HEK293 (cell line): ENCODE results near the gene TCERG1L.

ENCODE experiments used
- HOXC10 ChIP-seq: sonication (generic); formaldehyde crosslinking; IDR thresholded peaks from 2 replicates; pipeline ENCODE4 v1.8.1; 2023; ENCODE audit warnings: mild to moderate bottlenecking, missing genetic modification reagents
- KLF1 ChIP-seq: fragments of 450-650 bp; formaldehyde crosslinking; IDR thresholded peaks from 2 replicates; pipeline ENCODE4 v1.5.1; 2016; ENCODE audit warnings: missing biosample characterization, missing genetic modification characterization
- WT1 ChIP-seq: fragments of 450-650 bp; formaldehyde crosslinking; IDR thresholded peaks from 2 replicates; pipeline ENCODE4 v1.5.1; 2016; ENCODE audit warnings: missing biosample characterization, missing genetic modification characterization
- ZNF175 ChIP-seq: fragments of 450-650 bp; formaldehyde crosslinking; IDR thresholded peaks from 2 replicates; pipeline ENCODE4 v1.5.1; 2016; ENCODE audit warnings: missing biosample characterization, missing genetic modification characterization
- ZNF335 ChIP-seq: fragments of 450-650 bp; formaldehyde crosslinking; conservative IDR thresholded peaks from 2 replicates; pipeline ENCODE4 v1.5.1; 2016; ENCODE audit warnings: missing biosample characterization, missing genetic modification characterization
- ZNF341 ChIP-seq: fragments of 450-650 bp; formaldehyde crosslinking; IDR thresholded peaks from 2 replicates; pipeline ENCODE4; 2016; ENCODE audit warnings: low read depth, missing biosample characterization, missing genetic modification characterization
- ZNF768 ChIP-seq: fragments of 450-650 bp; formaldehyde crosslinking; IDR thresholded peaks from 2 replicates; pipeline ENCODE4 v1.5.1; 2018; ENCODE audit warnings: missing biosample characterization, mild to moderate bottlenecking, missing genetic modification characterization
- TF ChIP-seq, protein P1 (sequence below): fragments of 450-650 bp; formaldehyde crosslinking; IDR thresholded peaks from 2 replicates; pipeline ENCODE4 v1.5.1; 2016; ENCODE audit warnings: missing biosample characterization, missing genetic modification characterization
- TF ChIP-seq, protein P2 (sequence below): fragments of 450-650 bp; formaldehyde crosslinking; IDR thresholded peaks from 2 replicates; pipeline ENCODE4 v1.5.1; 2016; ENCODE audit warnings: missing biosample characterization, missing genetic modification characterization

DNA sequence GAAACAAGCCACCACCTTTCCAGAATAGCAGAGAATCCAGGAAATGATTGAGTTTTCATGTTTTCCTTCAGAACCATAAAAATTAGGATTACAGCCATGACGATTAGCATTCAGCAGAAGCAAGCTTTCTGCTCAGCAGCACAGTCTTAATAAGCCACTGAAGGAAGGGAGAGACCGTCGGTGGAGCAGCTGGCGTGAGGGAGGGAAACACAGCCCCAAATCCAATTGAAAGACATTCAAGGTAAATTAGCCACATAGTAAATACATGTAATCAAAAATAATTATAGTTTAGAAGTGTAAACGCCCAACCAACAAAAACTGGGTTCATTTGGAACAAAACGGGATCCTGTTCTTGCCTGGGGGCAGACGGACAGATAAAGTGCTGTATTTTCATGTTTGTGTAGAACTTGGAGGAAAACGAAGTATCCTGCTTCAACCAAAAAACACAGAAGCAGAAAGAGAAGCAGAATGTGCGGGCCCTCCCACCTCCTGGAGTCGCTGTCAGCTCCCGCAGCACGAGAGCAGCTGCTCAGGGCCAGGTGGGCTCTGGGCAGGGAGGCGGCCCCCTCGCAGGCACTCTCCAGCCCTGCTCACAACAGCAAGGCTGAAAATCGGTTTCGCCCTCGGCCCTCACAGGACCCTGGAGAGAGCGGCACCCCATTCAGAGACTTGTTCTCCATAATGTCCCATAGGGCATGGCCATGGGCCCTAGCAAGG, 84.9 kb downstream of the TCERG1L start:
- TF ChIP-seq WT1 (tag by site-specific recombination) (no peak), ZNF768 (tag by site-specific recombination) (no peak), ZNF175 (tag by site-specific recombination) (no peak), ZNF335 (tag by site-specific recombination) (no peak), KLF1 (tag by site-specific recombination) (no peak), ZNF341 (tag by site-specific recombination) (no peak), HOXC10 (CRISPR knock-in tag) (no peak)
- TF ChIP-seq, protein P1, sequence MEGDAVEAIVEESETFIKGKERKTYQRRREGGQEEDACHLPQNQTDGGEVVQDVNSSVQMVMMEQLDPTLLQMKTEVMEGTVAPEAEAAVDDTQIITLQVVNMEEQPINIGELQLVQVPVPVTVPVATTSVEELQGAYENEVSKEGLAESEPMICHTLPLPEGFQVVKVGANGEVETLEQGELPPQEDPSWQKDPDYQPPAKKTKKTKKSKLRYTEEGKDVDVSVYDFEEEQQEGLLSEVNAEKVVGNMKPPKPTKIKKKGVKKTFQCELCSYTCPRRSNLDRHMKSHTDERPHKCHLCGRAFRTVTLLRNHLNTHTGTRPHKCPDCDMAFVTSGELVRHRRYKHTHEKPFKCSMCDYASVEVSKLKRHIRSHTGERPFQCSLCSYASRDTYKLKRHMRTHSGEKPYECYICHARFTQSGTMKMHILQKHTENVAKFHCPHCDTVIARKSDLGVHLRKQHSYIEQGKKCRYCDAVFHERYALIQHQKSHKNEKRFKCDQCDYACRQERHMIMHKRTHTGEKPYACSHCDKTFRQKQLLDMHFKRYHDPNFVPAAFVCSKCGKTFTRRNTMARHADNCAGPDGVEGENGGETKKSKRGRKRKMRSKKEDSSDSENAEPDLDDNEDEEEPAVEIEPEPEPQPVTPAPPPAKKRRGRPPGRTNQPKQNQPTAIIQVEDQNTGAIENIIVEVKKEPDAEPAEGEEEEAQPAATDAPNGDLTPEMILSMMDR = no peak
- TF ChIP-seq, protein P2, sequence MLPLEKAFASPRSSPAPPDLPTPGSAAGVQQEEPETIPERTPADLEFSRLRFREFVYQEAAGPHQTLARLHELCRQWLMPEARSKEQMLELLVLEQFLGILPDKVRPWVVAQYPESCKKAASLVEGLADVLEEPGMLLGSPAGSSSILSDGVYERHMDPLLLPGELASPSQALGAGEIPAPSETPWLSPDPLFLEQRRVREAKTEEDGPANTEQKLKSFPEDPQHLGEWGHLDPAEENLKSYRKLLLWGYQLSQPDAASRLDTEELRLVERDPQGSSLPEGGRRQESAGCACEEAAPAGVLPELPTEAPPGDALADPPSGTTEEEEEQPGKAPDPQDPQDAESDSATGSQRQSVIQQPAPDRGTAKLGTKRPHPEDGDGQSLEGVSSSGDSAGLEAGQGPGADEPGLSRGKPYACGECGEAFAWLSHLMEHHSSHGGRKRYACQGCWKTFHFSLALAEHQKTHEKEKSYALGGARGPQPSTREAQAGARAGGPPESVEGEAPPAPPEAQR = no peak
